Large intestine (tissue), 3 donors: ENCODE results near the gene DDC. TPM values are rescaled to one million over a fixed set of nuclear protein-coding genes. Genes with fewer than 3 reads are reported as not detected.

Experiments
- DNase-seq, 2 donors: peaks; one replicate each; pipeline versions ENCODE4 v3.0.0 to v3.0.0-alpha.2; 2013
- H3K27ac ChIP-seq: one replicate; pipeline ENCODE4 v1.5.1; 2013; ENCODE audit warnings: low read length
- H3K27me3 ChIP-seq: 2 replicates; pipeline ENCODE4 v1.6.1; 2013; ENCODE audit warnings: low read length; ENCODE audit not compliant: control insufficient read depth, insufficient read depth
- H3K36me3 ChIP-seq: 2 replicates; pipeline ENCODE4 v1.6.1; 2013; ENCODE audit warnings: low read length; ENCODE audit not compliant: control insufficient read depth, insufficient read depth
- H3K4me1 ChIP-seq: one replicate; pipeline ENCODE4 v1.6.1; 2013; ENCODE audit warnings: low read length; ENCODE audit not compliant: control insufficient read depth, insufficient read depth
- H3K4me3 ChIP-seq: one replicate; pipeline ENCODE4 v1.5.1; 2013; ENCODE audit warnings: low read length
- H3K9me3 ChIP-seq: one replicate; pipeline ENCODE4 v1.6.1; 2013; ENCODE audit warnings: mild to moderate bottlenecking, low read depth, low read length, moderate library complexity; ENCODE audit not compliant: control insufficient read depth
- WGBS: methylation state at CpG from one replicate; pipeline ENCODE4 v1.1.5; 2013; ENCODE audit warnings: low lambda C conversion rate; ENCODE audit not compliant: insufficient coverage; 5-methylcytosine and 5-hydroxymethylcytosine counted together
- polyA plus RNA-seq: library from polyadenylated mRNA; unstranded; fragments of 120-200 nt; gene quantifications from one replicate; pipeline ENCODE4 v1.2.1, GENCODE V29; 2013

The DDC gene
- polyA plus RNA-seq, 1 donor = 213 TPM

- WGBS = no CpG with 5 or more reads among the region's 4 CpGs
- H3K4me1 ChIP-seq = peaks cover 12% of the 10 kb centered on the region
- no peak overlapping the region for H3K27ac ChIP-seq
- H3K9me3 ChIP-seq = no peaks in the 10 kb centered on the region
- no peaks in the 10 kb centered on the region for H3K36me3 ChIP-seq
- DNase-seq = no peak
- no peaks in the 10 kb centered on the region for H3K27me3 ChIP-seq
- H3K4me3 ChIP-seq = no peak overlapping the region
Observed at GRCh38 chr7:50423860-50424259, 141.3 kb downstream of the DDC start.

- Histone ChIP-seq H3K4me1 (peaks cover 12% of the 10 kb centered on the region), H3K9me3 (no peaks in the 10 kb centered on the region), H3K4me3 (no peak overlapping the region), H3K27ac (no peak overlapping the region), H3K27me3 (no peaks in the 10 kb centered on the region), H3K36me3 (no peaks in the 10 kb centered on the region)
- WGBS = 87% methylated on average over 3 of the region's 6 CpGs
- DNase-seq = no peak
Observed at GRCh38 chr7:50422858-50423257, 142.3 kb downstream of the DDC start.

- Histone ChIP-seq H3K4me3 (no peak overlapping the region), H3K9me3 (no peaks in the 10 kb centered on the region), H3K27ac (no peak overlapping the region), H3K4me1 (no peaks in the 10 kb centered on the region), H3K27me3 (no peaks in the 10 kb centered on the region), H3K36me3 (no peaks in the 10 kb centered on the region)
- WGBS = no CpG with 5 or more reads among the region's 3 CpGs
- no peak for DNase-seq
Observed at GRCh38 chr7:50421043-50421442, 144.2 kb downstream of the DDC start.

- no peak overlapping the region for H3K27ac ChIP-seq
- no peak overlapping the region for H3K4me3 ChIP-seq
- peak in 1 of 2 donors; percentile 30 for DNase-seq
- 83% methylated on average over 2 of the region's 14 CpGs for WGBS
- no peaks in the 10 kb centered on the region for H3K27me3 ChIP-seq
- H3K36me3 ChIP-seq = no peaks in the 10 kb centered on the region
- no peaks in the 10 kb centered on the region for H3K9me3 ChIP-seq
- no peaks in the 10 kb centered on the region for H3K4me1 ChIP-seq
Observed at GRCh38 chr7:50418526-50419290, 146.5 kb downstream of the DDC start.

GRCh38 chr7:50418086-50418515 lies 147.1 kb downstream of the DDC start:
- no CpG with 5 or more reads among the region's 4 CpGs for WGBS
- no peaks in the 10 kb centered on the region for H3K4me1 ChIP-seq
- no peaks in the 10 kb centered on the region for H3K27me3 ChIP-seq
- no peaks in the 10 kb centered on the region for H3K36me3 ChIP-seq
- no peaks in the 10 kb centered on the region for H3K9me3 ChIP-seq
- no peak overlapping the region for H3K4me3 ChIP-seq
- no peak overlapping the region for H3K27ac ChIP-seq
- DNase-seq = peak; percentile 56 to 65

GRCh38 chr7:50416527-50417182 lies 148.6 kb downstream of the DDC start:
- Histone ChIP-seq H3K4me3 (no peak overlapping the region), H3K4me1 (no peaks in the 10 kb centered on the region), H3K36me3 (no peaks in the 10 kb centered on the region), H3K27ac (no peak overlapping the region), H3K27me3 (no peaks in the 10 kb centered on the region), H3K9me3 (no peaks in the 10 kb centered on the region)
- 85% methylated on average over 2 of the region's 7 CpGs for WGBS
- DNase-seq = no peak

- no peaks in the 10 kb centered on the region for H3K27me3 ChIP-seq
- H3K4me1 ChIP-seq = no peaks in the 10 kb centered on the region
- H3K36me3 ChIP-seq = no peaks in the 10 kb centered on the region
- H3K4me3 ChIP-seq = no peak overlapping the region
- DNase-seq = no peak
- H3K27ac ChIP-seq = no peak overlapping the region
- no peaks in the 10 kb centered on the region for H3K9me3 ChIP-seq
- no CpG with 5 or more reads among the region's 6 CpGs for WGBS
Observed at GRCh38 chr7:50415844-50416364, 149.3 kb downstream of the DDC start.

GRCh38 chr7:50413561-50413960 lies 151.6 kb downstream of the DDC start:
- Histone ChIP-seq H3K27ac (no peak overlapping the region), H3K27me3 (no peaks in the 10 kb centered on the region), H3K4me3 (no peak overlapping the region), H3K9me3 (no peaks in the 10 kb centered on the region), H3K4me1 (no peaks in the 10 kb centered on the region), H3K36me3 (no peaks in the 10 kb centered on the region)
- DNase-seq = no peak
- no CpG with 5 or more reads among the region's 7 CpGs for WGBS

GRCh38 chr7:50412973-50413372 lies 152.2 kb downstream of the DDC start:
- no peaks in the 10 kb centered on the region for H3K9me3 ChIP-seq
- no peak overlapping the region for H3K4me3 ChIP-seq
- no peaks in the 10 kb centered on the region for H3K27me3 ChIP-seq
- H3K27ac ChIP-seq = no peak overlapping the region
- no peak for DNase-seq
- H3K36me3 ChIP-seq = no peaks in the 10 kb centered on the region
- WGBS = 60% methylated on average over 1 of the region's 4 CpGs
- no peaks in the 10 kb centered on the region for H3K4me1 ChIP-seq

- no CpG with 5 or more reads among the region's 6 CpGs for WGBS
- no peaks in the 10 kb centered on the region for H3K9me3 ChIP-seq
- no peaks in the 10 kb centered on the region for H3K4me1 ChIP-seq
- no peaks in the 10 kb centered on the region for H3K36me3 ChIP-seq
- H3K27me3 ChIP-seq = peaks cover 9% of the 10 kb centered on the region
- no peak overlapping the region for H3K4me3 ChIP-seq
- H3K27ac ChIP-seq = no peak overlapping the region
- no peak for DNase-seq
Observed at GRCh38 chr7:50411332-50411731, 153.9 kb downstream of the DDC start.
